Kidney epithelial cell (primary cell): ENCODE measurements around the gene NPLOC4. TPM values are rescaled to one million over a fixed set of nuclear protein-coding genes. Genes with fewer than 3 reads are reported as not detected.
A peak's percentile ranks its signal among the peaks of the same experiment; 100 is the strongest.

Source experiments
- DNase-seq: peaks from one replicate; pipeline ENCODE4 v3.0.0-alpha.2; 2010; ENCODE audit warnings: low read depth
- H3K27me3 ChIP-seq: 2 replicates; pipeline ENCODE4 v1.6.0; 2011; ENCODE audit warnings: low read length; ENCODE audit not compliant: control insufficient read depth, insufficient read depth
- H3K36me3 ChIP-seq: 2 replicates; pipeline ENCODE4 v1.5.1; 2011; ENCODE audit warnings: low read length; ENCODE audit not compliant: control insufficient read depth, insufficient read depth
- H3K4me3 ChIP-seq: 2 replicates; pipeline ENCODE4 v1.5.1; 2011; ENCODE audit warnings: low read depth, mild to moderate bottlenecking, control low read depth, low read length
- total RNA-seq: library from RNA; depleted of rRNA; stranded (reverse); fragments of >200 nt; gene quantifications from 2 replicates; pipeline ENCODE4 v1.2.3, GENCODE V29; 2015
- TF ChIP-seq, protein P1 (sequence below): IDR thresholded peaks from 2 replicates; pipeline ENCODE4 v1.5.1; 2011; ENCODE audit warnings: mild to moderate bottlenecking, moderate library complexity, low read length, control low read depth, inconsistent platforms; ENCODE audit not compliant: insufficient read depth, poor library complexity, severe bottlenecking

Gene NPLOC4
- total RNA-seq, 1 donor from 2014 or later, result 61.4 TPM

DNA sequence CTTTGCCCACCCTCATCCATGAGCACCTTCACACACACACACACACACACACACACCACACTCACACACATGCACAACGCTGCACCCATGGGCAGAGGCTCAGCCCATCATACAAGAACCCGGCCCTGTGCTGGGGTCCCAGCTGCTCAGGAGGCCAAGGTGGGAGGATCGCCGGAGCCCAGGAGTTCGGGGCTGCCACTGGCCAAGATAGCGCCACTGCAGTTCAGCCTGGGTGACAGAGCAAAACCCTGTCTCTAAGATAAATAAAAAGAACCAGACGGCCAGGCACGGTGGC is 112.1 kb downstream of the NPLOC4 start:
- no peak for DNase-seq
- H3K27me3 ChIP-seq, result peaks cover 34% of the 10 kb centered on the region
- H3K4me3 ChIP-seq, result no peak overlapping the region
- TF ChIP-seq, protein P1, sequence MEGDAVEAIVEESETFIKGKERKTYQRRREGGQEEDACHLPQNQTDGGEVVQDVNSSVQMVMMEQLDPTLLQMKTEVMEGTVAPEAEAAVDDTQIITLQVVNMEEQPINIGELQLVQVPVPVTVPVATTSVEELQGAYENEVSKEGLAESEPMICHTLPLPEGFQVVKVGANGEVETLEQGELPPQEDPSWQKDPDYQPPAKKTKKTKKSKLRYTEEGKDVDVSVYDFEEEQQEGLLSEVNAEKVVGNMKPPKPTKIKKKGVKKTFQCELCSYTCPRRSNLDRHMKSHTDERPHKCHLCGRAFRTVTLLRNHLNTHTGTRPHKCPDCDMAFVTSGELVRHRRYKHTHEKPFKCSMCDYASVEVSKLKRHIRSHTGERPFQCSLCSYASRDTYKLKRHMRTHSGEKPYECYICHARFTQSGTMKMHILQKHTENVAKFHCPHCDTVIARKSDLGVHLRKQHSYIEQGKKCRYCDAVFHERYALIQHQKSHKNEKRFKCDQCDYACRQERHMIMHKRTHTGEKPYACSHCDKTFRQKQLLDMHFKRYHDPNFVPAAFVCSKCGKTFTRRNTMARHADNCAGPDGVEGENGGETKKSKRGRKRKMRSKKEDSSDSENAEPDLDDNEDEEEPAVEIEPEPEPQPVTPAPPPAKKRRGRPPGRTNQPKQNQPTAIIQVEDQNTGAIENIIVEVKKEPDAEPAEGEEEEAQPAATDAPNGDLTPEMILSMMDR, result no peak
- no peaks in the 10 kb centered on the region for H3K36me3 ChIP-seq

DNA sequence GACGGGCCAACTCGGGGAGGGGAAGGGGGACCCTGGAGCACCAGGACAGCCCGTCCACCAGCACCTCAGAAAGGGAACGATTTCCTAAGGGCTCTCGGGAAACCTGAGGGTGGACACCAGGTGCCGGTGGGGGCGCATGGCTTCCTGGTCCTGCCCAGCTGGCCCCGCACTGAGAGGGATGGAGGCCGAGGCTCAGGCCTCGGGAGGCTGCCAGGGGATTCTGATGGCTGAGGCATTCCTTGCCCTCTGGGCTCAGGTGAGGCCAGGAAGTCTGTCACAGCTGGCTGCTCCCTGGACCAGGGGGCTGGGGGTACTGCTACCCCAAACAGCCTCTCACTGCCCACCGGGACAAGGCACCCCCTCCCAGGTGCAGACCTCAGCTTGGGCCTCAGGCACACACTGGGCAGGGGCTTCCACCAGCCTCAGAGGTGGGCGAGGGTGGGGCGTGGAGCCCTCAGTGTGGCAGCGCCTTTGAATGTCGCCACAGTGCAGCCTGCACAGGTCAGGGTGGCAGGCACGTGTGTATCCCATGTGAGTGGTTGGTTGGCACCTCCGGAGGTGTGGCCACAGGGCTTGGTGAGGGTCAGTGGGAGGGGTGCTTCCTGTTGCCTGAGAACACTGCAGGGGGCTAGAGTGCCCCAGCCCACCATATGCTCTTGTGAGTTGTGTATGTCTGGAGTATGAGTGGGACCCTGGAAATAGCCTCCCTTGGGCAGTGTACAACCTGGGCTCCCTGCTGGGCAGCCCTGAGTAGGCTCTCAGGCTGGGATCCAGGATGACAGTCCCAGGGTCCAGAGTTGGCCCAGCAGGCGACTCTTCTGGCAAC is 112.7 kb downstream of the NPLOC4 start:
- Histone ChIP-seq H3K4me3 (no peak overlapping the region), H3K27me3 (peaks cover 29% of the 10 kb centered on the region), H3K36me3 (no peaks in the 10 kb centered on the region)
- DNase-seq, result no peak
- TF ChIP-seq, protein P1, result no peak

DNA sequence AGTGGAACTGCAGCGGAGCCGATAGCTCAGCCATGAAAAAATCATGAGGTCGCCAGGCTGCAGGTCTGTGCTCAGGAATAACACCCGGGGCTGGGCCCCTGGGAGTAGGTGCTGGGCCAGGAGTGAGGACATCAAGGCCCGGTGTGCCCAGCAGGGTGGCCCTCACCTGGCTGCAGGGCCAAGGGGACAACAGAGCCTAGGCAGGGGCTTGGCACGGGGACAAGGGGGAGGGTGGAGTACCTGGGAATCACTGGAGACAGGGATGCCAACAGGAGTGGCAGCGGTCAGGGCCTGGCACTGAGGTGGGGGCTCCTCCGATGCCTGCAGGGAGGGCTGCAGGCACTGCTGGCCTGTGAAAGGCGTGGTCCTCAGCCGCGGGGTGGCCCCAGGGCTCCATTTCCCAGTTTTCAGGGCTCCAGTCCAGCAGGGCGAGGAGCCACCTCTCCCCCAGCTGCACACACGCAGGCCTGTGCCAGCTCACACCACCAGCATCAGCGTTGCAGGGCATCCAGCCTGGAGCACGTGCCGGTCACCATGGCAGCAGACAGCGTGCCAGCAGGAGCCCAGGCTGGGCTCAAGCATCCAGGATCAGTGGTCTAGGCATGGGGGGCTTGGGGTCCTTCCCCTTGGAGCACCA is 113.4 kb downstream of the NPLOC4 start:
- H3K4me3 ChIP-seq, result no peak overlapping the region
- TF ChIP-seq, protein P1, result no peak
- H3K36me3 ChIP-seq, result no peaks in the 10 kb centered on the region
- DNase-seq, result no peak
- peaks cover 22% of the 10 kb centered on the region for H3K27me3 ChIP-seq

DNA sequence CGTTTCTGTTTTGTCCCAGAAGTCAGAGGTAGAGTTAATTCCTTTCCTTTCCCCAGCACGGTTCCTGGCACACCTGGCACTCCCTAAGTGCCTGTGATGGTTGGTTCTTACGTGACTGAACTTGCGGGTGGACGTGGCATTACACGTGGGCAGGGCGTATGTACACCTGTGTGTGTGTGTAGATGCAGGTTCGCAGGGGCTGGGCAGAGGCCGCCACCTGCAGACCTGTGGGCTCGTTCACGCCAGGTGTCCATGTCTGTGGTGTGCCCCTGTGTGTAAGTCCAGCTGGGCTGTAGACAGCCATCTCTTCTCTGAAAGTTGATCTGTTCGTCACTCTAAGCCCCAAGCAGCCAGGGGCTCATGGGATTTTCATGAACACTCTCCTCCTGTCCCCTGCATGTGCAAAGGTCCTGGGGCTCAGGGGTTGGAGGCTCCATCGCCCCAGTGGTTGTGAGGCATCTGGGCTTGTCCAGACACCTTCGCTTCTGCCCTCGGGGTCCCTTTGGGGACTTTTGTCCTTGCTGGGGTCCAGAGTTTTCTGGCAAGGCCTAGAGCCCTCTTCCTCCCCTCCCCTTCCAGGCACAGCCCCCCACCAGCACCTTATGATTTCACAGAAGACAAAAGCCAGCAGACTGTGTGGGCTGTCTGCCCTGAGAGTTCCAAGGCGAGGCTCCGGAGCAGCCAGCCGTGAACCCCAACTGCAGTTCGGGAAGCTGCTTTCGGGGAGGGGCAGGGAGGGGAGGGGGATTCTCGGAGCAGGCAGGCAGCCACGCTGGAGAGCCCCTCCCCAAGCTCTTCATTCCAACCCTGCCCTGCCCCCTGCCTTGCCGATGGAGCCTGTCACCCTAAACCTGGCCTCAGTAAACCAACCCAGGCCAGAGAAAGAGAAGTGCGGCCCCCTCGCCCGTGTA is 114.2 kb downstream of the NPLOC4 start:
- Histone ChIP-seq H3K4me3 (no peak overlapping the region), H3K36me3 (no peaks in the 10 kb centered on the region), H3K27me3 (peaks cover 14% of the 10 kb centered on the region)
- DNase-seq, result no peak
- TF ChIP-seq, protein P1, result peak; percentile 68

DNA sequence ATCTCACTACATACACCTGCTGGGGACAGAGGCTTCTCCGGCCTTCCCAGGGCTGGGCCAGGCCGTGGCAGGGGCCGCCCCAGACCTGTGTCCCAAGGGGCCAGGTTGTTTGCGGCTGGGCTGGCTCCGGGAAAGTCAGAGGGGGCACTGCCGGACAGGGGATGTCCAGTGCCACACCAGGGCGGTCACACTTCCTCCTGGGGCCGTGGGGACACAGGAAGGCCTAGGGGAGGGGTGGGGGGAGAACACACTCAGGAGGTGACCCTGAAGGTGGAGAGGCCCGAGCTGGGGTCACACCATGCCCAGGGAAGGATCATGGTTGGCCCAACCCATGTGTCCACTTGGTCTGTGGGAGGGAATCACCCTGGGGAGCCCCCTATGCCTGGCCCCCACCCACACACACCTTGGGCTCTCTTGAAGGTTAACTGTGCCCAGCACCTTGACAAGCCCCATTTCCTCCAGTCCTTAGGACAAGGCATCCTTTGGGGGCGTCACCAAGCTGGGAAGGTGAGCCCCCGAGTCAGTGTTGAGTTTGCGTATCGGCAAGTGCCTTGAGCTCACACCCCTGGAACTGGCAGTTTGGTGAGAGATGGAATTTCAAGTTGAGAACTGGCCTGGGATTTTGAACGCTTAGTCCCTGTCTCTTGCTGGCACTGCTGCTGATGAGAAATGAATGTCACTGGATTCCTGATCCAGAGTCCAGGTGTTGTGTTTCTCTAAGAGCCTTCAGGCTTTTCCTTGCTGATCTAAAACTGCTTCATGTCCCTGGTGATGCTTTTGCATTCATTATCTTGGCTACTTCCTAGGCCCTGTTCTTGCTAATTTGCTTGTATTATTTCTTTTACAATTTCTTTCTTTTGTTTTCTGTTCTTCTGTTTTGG is 116.7 kb downstream of the NPLOC4 start:
- no peak for DNase-seq
- Histone ChIP-seq H3K27me3 (no peaks in the 10 kb centered on the region), H3K4me3 (no peak overlapping the region), H3K36me3 (no peaks in the 10 kb centered on the region)
- TF ChIP-seq, protein P1, result no peak
